Cardiac fibroblast (primary cell): ENCODE measurements around the gene TRAPPC13.

Experiments
- DNase-seq, 2 donors: peaks; one replicate each; pipeline versions ENCODE4 v3.0.0 to v3.0.0-alpha.2; 2010; ENCODE audit warnings: low read depth in 2 of 2
- H3K4me3 ChIP-seq, 2 donors: replicated peaks in 1 of 2; 1 replicate in 1 of 2; 2 replicates in 1 of 2; pipeline ENCODE4 v1.5.1; 2011; ENCODE audit warnings: low read depth in 2 of 2, low read length in 2 of 2, mild to moderate bottlenecking in 2 of 2, moderate library complexity in 1 of 2
- TF ChIP-seq, protein P1 (sequence below): IDR thresholded peaks from one replicate; pipeline ENCODE4 v1.5.1; 2011; ENCODE audit warnings: low read depth, mild to moderate bottlenecking, low read length, inconsistent platforms

The TRAPPC13 gene

GRCh38 chr5:65623482-65623881 is 1.3 kb upstream of the TRAPPC13 start:
- TF ChIP-seq, protein P1, sequence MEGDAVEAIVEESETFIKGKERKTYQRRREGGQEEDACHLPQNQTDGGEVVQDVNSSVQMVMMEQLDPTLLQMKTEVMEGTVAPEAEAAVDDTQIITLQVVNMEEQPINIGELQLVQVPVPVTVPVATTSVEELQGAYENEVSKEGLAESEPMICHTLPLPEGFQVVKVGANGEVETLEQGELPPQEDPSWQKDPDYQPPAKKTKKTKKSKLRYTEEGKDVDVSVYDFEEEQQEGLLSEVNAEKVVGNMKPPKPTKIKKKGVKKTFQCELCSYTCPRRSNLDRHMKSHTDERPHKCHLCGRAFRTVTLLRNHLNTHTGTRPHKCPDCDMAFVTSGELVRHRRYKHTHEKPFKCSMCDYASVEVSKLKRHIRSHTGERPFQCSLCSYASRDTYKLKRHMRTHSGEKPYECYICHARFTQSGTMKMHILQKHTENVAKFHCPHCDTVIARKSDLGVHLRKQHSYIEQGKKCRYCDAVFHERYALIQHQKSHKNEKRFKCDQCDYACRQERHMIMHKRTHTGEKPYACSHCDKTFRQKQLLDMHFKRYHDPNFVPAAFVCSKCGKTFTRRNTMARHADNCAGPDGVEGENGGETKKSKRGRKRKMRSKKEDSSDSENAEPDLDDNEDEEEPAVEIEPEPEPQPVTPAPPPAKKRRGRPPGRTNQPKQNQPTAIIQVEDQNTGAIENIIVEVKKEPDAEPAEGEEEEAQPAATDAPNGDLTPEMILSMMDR: no peak
- no peak for DNase-seq
- H3K4me3 ChIP-seq: peak overlapping the region; percentile 82 to 97

DNA sequence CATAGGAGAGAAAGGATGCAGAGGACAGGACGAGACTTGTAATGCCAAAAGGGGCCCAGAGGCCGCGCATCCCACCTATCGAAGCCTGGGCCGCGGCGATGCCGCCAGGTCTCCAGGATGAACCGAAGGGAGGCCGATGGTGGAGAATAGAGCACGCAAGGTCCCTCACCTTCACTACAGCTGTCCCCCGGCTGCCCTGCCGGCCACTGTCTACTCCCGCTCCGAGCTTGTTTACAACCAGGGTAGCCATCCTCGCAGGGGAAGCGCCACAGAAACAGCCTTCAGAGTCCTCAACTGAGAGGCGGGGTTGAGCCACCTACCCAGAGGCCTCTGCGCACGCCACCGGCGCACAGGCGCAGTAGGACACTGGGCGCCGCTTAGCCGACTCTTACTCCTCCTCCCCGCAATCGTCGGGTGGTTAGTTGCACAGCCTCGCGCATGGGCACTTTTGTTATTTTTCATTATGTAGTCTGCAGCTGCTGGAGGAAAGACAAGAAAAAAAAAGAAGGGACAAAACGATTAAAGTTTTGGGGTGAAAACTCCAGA is 729 bp upstream of the TRAPPC13 start, which contains the start of gene TRIM23:
Gene TRIM23, minus strand, starts transcription at position 309 of the 546 bp plus-strand sequence. Its CDS starts 59 bp downstream, at position 250.
- peak; percentile 95 for DNase-seq
- peak within 1 kb of the TSS; percentile 82 to 97 for H3K4me3 ChIP-seq
- TF ChIP-seq, protein P1: peak; percentile 8

DNA sequence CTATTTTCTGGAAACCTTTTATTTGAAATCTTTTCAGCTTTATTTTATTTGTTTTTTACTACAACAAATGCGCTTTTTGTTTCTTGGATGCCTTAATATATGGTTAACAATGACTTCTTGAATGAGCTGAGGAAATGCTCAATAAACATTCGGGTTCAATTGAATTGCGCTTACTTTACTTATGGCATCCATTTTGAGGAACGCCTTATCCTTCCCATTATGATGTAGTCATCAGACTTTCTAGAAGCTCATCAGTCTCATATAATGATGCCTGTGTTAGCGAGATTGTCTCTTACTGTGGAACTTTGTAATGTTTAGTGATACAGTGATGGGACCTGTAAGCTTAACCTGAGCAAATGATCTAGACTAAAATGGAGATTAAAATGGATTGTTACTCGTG is 916 bp downstream of the TRAPPC13 start:
- H3K4me3 ChIP-seq: peak overlapping the region; percentile 82 to 97
- peak in 1 of 2 donors; percentile 6 for DNase-seq
- TF ChIP-seq, protein P1: no peak

- no peak for DNase-seq
- TF ChIP-seq, protein P1: no peak
- no peak overlapping the region for H3K4me3 ChIP-seq
Observed at GRCh38 chr5:65630981-65631380, 6.2 kb downstream of the TRAPPC13 start.

DNA sequence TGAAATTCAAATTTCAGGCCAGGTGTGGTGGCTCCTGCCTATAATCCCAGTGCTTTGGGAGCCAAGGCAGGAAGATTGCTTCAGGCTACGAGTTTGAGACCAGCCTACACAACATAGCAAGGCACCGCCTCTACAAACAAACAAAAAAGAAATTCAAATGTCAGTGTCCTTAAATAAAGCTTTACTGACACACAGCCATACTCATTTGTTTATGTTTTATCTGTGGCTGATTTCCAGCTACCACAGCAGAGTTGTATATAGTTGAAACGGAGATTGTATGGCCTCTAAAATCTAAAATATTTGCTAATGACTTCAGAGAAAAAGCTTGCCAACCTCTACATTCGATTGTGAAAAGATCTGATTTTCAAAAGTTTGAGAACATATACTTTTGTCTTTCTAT is 15.4 kb downstream of the TRAPPC13 start:
- no peak for DNase-seq
- H3K4me3 ChIP-seq: no peak overlapping the region
- TF ChIP-seq, protein P1: no peak

DNA sequence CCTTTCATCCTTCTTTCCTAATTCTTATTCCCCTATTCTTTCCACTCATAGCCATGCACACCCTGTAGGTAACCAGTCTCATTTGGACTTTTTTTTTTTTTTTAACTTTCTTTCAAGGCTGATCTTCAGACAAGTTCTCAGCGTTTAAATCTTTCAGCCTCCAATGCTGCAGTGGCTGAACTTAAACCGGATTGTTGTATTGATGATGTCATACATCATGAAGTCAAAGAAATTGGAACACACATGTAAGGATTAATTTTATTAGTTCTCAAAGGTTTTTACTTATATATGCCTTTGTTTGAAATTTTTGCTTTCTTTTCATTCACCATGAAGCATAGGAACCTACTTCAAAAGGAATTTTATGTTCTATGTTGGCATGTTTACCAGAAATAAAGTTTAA is 22.1 kb downstream of the TRAPPC13 start:
- TF ChIP-seq, protein P1: no peak
- H3K4me3 ChIP-seq: no peak overlapping the region
- no peak for DNase-seq

- TF ChIP-seq, protein P1: no peak
- no peak overlapping the region for H3K4me3 ChIP-seq
- no peak for DNase-seq
Observed at GRCh38 chr5:65647941-65648340, 23.1 kb downstream of the TRAPPC13 start.
